Loucy (cell line): ENCODE results near the gene GIPC2.
"Not testable (repeated sequence)": the region's sequence is repeated elsewhere in the genome, so short reads cannot be mapped to it uniquely, and the experiment has no call there.

ENCODE experiments used
- H2AFZ ChIP-seq: fragments of 200-600 bp; sonication (generic); 2 replicates; pipeline ENCODE4 v1.6.0; 2016; ENCODE audit warnings: antibody characterized with exemption, mild to moderate bottlenecking, low read length, moderate library complexity
- H3F3A ChIP-seq: fragments of 200-600 bp; 2 replicates; pipeline ENCODE4 v1.6.0; 2016; ENCODE audit warnings: antibody characterized with exemption, low read depth, mild to moderate bottlenecking
- H3K27me3 ChIP-seq: fragments of 200-600 bp; sonication (generic); 2 replicates; pipeline ENCODE4 v1.6.1; 2014; ENCODE audit warnings: low read length, mild to moderate bottlenecking; ENCODE audit not compliant: insufficient read depth, poor library complexity, severe bottlenecking
- H3K36me3 ChIP-seq: fragments of 200-600 bp; sonication (generic); 2 replicates; pipeline ENCODE4 v1.6.1; 2016; ENCODE audit warnings: low read length; ENCODE audit not compliant: insufficient read depth
- H3K4me1 ChIP-seq: fragments of 200-600 bp; sonication (generic); 2 replicates; pipeline ENCODE4 v1.5.1; 2014; ENCODE audit warnings: low read length, mild to moderate bottlenecking; ENCODE audit not compliant: insufficient read depth, poor library complexity, severe bottlenecking
- H3K4me2 ChIP-seq: fragments of 200-600 bp; sonication (generic); 2 replicates; pipeline ENCODE4 v1.6.0; 2014; ENCODE audit warnings: antibody characterized with exemption, low read length, low read depth, mild to moderate bottlenecking; ENCODE audit not compliant: poor library complexity, severe bottlenecking
- H3K4me3 ChIP-seq: fragments of 200-600 bp; sonication (generic); 2 replicates; pipeline ENCODE4 v1.5.1; 2014; ENCODE audit warnings: low read length, mild to moderate bottlenecking, mixed read lengths; ENCODE audit not compliant: poor library complexity, severe bottlenecking
- H3K79me2 ChIP-seq: fragments of 200-600 bp; sonication (generic); 2 replicates; pipeline ENCODE4 v1.6.1; 2014; ENCODE audit warnings: low read length; ENCODE audit not compliant: insufficient read depth
- H3K9ac ChIP-seq: fragments of 200-600 bp; sonication (generic); 2 replicates; pipeline ENCODE4 v1.6.0; 2014; ENCODE audit warnings: mild to moderate bottlenecking, low read depth, low read length, moderate library complexity; ENCODE audit not compliant: poor library complexity, severe bottlenecking
- H3K9me2 ChIP-seq: fragments of 200-600 bp; sonication (generic); replicated peaks from 2 replicates; pipeline ENCODE4 v1.6.1; 2016; ENCODE audit warnings: low read depth, low read length, mixed read lengths
- H3K9me3 ChIP-seq: fragments of 200-600 bp; sonication (generic); 2 replicates; pipeline ENCODE4 v1.6.1; 2014; ENCODE audit warnings: mild to moderate bottlenecking, antibody characterized with exemption, low read length, low read depth; ENCODE audit not compliant: insufficient read depth
- H4K20me1 ChIP-seq: fragments of 200-600 bp; sonication (generic); 2 replicates; pipeline ENCODE4 v1.6.0; 2014; ENCODE audit warnings: antibody characterized with exemption, low read length, mild to moderate bottlenecking; ENCODE audit not compliant: insufficient read depth, poor library complexity, severe bottlenecking
- EZH2phosphoT487 ChIP-seq: fragments of 200-600 bp; IDR thresholded peaks from 2 replicates; pipeline ENCODE4 v1.6.1; 2018; ENCODE audit warnings: antibody characterized with exemption, mild to moderate bottlenecking, moderate library complexity, borderline replicate concordance
- TF ChIP-seq, protein P1 (sequence below): fragments of 200-600 bp; sonication (generic); conservative IDR thresholded peaks from 2 replicates; pipeline ENCODE4 v1.5.1; 2014; ENCODE audit warnings: mild to moderate bottlenecking, antibody characterized with exemption, low read length

The GIPC2 gene

DNA sequence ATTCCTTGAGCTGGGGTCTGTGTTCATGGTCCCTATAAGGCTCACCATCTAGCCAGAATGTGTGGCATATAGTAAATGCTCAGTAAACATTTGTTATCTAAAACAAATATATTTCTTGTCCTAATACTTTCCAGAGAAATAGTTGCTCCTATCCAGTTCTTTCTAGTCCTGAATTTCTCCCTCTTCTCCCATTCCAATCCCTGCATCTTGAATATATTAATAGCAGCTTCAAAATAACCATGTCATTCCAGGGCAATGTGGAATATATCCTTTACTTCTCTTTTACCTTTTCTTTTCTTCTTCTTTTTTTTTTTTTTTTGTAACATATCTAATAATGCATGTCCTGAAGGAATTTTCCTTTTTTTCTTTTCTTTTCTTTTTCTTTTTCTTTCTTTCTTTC lies 30.6 kb upstream of the GIPC2 start:
- 0 out of 2 replicates have a peak, but pooled peaks cover 3% of the 10 kb centered on the region for H3K79me2 ChIP-seq

DNA sequence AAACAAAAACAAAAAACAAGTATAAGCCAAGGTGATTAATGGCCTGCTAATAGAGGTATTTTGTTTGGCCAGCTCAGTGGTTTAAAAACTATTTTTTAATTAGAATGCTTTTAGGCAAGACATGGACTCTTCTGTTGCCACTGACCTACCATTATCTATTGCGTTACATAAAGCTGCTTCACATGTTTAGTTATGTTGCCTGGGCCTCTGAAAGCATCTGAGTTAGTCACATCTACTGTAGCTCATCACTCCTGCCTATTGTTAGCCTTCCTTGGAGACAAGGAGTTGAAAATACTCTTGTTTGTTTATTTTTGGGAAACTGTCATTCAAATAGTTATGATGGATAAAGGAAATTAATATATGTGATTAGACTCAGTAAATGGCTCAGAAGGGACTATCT lies 26.7 kb upstream of the GIPC2 start:
- no peak for TF ChIP-seq EZH2phosphoT487
- Histone ChIP-seq H3K27me3 (no peaks in the 10 kb centered on the region), H3K9me3 (no peaks in the 10 kb centered on the region), H3K79me2 (no peaks in the 10 kb centered on the region), H3F3A (no peaks in the 10 kb centered on the region), H3K4me1 (no peaks in the 10 kb centered on the region), H2AFZ (no peak overlapping the region), H3K4me3 (no peak overlapping the region), H4K20me1 (no peaks in the 10 kb centered on the region), H3K36me3 (no peaks in the 10 kb centered on the region), H3K9ac (no peak overlapping the region), H3K4me2 (no peak overlapping the region), H3K9me2 (no peaks in the 10 kb centered on the region)

More for the DNA sequence above, 30.6 kb upstream of the GIPC2 start:
- Histone ChIP-seq H3K9ac (no peak overlapping the region), H3K4me1 (peaks cover 11% of the 10 kb centered on the region), H2AFZ (no peak overlapping the region), H3K36me3 (no peaks in the 10 kb centered on the region), H3K4me3 (no peak overlapping the region), H3K9me3 (no peaks in the 10 kb centered on the region), H3K4me2 (no peak overlapping the region), H4K20me1 (no peaks in the 10 kb centered on the region), H3K27me3 (no peaks in the 10 kb centered on the region), H3K9me2 (no peaks in the 10 kb centered on the region), H3F3A (no peaks in the 10 kb centered on the region)
- TF ChIP-seq, protein P1, sequence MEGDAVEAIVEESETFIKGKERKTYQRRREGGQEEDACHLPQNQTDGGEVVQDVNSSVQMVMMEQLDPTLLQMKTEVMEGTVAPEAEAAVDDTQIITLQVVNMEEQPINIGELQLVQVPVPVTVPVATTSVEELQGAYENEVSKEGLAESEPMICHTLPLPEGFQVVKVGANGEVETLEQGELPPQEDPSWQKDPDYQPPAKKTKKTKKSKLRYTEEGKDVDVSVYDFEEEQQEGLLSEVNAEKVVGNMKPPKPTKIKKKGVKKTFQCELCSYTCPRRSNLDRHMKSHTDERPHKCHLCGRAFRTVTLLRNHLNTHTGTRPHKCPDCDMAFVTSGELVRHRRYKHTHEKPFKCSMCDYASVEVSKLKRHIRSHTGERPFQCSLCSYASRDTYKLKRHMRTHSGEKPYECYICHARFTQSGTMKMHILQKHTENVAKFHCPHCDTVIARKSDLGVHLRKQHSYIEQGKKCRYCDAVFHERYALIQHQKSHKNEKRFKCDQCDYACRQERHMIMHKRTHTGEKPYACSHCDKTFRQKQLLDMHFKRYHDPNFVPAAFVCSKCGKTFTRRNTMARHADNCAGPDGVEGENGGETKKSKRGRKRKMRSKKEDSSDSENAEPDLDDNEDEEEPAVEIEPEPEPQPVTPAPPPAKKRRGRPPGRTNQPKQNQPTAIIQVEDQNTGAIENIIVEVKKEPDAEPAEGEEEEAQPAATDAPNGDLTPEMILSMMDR: no peak
- TF ChIP-seq EZH2phosphoT487: no peak

DNA sequence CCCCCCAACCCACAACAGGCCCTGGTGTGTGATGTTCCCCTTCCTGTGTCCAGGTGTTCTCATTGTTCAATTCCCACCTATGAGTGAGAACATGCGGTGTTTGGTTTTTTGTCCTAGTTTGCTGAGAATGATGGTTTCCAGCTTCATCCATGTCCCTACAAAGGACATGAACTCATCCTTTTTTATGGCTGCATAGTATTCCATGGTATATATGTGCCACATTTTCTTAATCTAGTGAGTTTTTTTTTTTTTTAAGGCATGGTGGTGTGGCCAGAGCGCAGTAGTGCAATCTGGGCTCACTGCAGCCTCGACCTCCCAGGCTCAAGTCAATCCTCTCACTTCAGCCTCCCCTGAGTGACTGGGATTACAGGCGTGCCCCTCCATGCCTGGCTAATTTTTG lies 24.6 kb upstream of the GIPC2 start:
- H3K9me3 ChIP-seq, H3F3A ChIP-seq, H3K27me3 ChIP-seq, H3K9ac ChIP-seq, H4K20me1 ChIP-seq, H3K9me2 ChIP-seq, H3K4me3 ChIP-seq, H3K4me2 ChIP-seq, H2AFZ ChIP-seq, H3K36me3 ChIP-seq, H3K4me1 ChIP-seq, H3K79me2 ChIP-seq: not testable (repeated sequence)

DNA sequence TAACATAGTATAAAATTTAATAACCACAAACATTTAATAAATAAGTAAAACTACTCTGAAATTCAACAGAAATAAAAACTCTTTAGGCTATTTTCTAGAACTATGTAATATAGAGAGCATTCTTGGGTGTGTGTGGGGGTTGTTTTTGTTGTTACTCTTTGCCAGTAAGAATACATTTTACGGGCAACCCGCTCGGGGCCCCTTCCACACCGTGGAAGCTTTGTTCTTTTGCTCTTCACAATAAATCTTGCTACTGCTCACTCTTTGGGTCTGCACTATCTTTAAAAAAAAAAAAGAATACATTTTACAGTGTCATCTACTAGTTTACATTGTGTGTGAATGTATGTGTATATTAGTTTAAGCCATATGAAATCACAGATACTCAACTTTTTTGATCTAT lies 16.0 kb upstream of the GIPC2 start:
- no peak overlapping the region for H3K4me3 ChIP-seq
- H3K4me1 ChIP-seq: no peaks in the 10 kb centered on the region
- TF ChIP-seq EZH2phosphoT487: no peak
- TF ChIP-seq, protein P1: no peak
- no peaks in the 10 kb centered on the region for H4K20me1 ChIP-seq
- no peaks in the 10 kb centered on the region for H3K27me3 ChIP-seq
- H2AFZ ChIP-seq: no peak overlapping the region
- H3K9ac ChIP-seq: no peak overlapping the region
- no peaks in the 10 kb centered on the region for H3K9me2 ChIP-seq
- no peak overlapping the region for H3K4me2 ChIP-seq
- H3F3A ChIP-seq: no peaks in the 10 kb centered on the region
- no peaks in the 10 kb centered on the region for H3K9me3 ChIP-seq
- no peaks in the 10 kb centered on the region for H3K36me3 ChIP-seq
- no peaks in the 10 kb centered on the region for H3K79me2 ChIP-seq
